Gastroesophageal sphincter (tissue), 4 donors: ENCODE data around the gene TRPC4AP. TPM values are rescaled to one million over a fixed set of nuclear protein-coding genes. Genes with fewer than 3 reads are reported as not detected.
A peak's percentile ranks its signal among the peaks of the same experiment; 100 is the strongest.

ENCODE experiments used
- ATAC-seq: fragments of 150-250 bp; one replicate; pipeline ENCODE4 v1.9.1; 2016; ENCODE audit warnings: mild to moderate bottlenecking, moderate library complexity
- H3K27ac ChIP-seq, 4 donors: fragments of 200-600 bp; sonication (generic) in 3 of 4; 1 replicate in 3 of 4; 2 replicates in 1 of 4; pipeline ENCODE4 v1.5.1; 2016 to 2019
- H3K27me3 ChIP-seq: fragments of 200-600 bp; sonication (generic); one replicate; pipeline ENCODE4 v1.5.1; 2019
- H3K36me3 ChIP-seq, 2 donors: fragments of 200-600 bp; sonication (generic); one replicate each; pipeline ENCODE4 v1.5.1; 2019; ENCODE audit warnings: control low read depth in 1 of 2
- H3K4me1 ChIP-seq, 3 donors: fragments of 200-600 bp; sonication (generic); 1 replicate in 2 of 3; 2 replicates in 1 of 3; pipeline ENCODE4 v1.5.1; 2016 to 2019; ENCODE audit warnings: control low read depth in 2 of 3
- H3K4me3 ChIP-seq, 2 donors: fragments of 200-600 bp; sonication (generic); one replicate each; pipeline ENCODE4 v1.5.1; 2019; ENCODE audit warnings: mild to moderate bottlenecking in 1 of 2, moderate library complexity in 1 of 2
- H3K9me3 ChIP-seq, 3 donors: fragments of 200-600 bp; sonication (generic); one replicate each; pipeline ENCODE4 v1.5.1; 2017 to 2019; ENCODE audit warnings: control low read depth in 2 of 3
- CTCF ChIP-seq, 4 experiments: fragments of 200-600 bp in 2 of 4; fragments of 450-650 bp in 2 of 4; sonication (generic) in 1 of 4; IDR thresholded peaks; one replicate each; pipeline ENCODE4 v1.5.1; 2017 to 2019; ENCODE audit warnings: antibody characterized with exemption in 4 of 4, mild to moderate bottlenecking in 2 of 4, moderate library complexity in 2 of 4
- EP300 ChIP-seq: sonication (generic); formaldehyde crosslinking; IDR thresholded peaks from one replicate; pipeline ENCODE4 v1.6.1; 2017; ENCODE audit warnings: antibody characterized with exemption, mild to moderate bottlenecking
- POLR2A ChIP-seq, 2 donors: fragments of 450-650 bp; IDR thresholded peaks; one replicate each; pipeline ENCODE4 v1.6.1; 2017; ENCODE audit warnings: antibody characterized with exemption in 2 of 2, mild to moderate bottlenecking in 2 of 2, moderate library complexity in 1 of 2
- POLR2AphosphoS5 ChIP-seq: sonication (generic); formaldehyde crosslinking; IDR thresholded peaks from one replicate; pipeline ENCODE4 v1.6.1; 2017; ENCODE audit warnings: antibody characterized with exemption
- WGBS, 2 donors: methylation state at CpG; one replicate each; pipeline ENCODE4 v1.1.5; 2018; ENCODE audit warnings: low coverage in 1 of 2; 5-methylcytosine and 5-hydroxymethylcytosine counted together
- total RNA-seq, 4 donors: library from RNA; depleted of rRNA; stranded (reverse); fragments of >200 nt; gene quantifications; one replicate each; pipeline ENCODE4 v1.1.0, GENCODE V29; 2016

Gene TRPC4AP
- total RNA-seq, 4 donors from 2014 or later = 47.5 to 57.1 (median 52.4) TPM

GRCh38 chr20:35122756-35123405 is 30.3 kb upstream of the TRPC4AP start:
- no peak for ATAC-seq
- TF ChIP-seq POLR2AphosphoS5 = no peak
- TF ChIP-seq POLR2A (IDR thresholded peaks at IDR 0.05) = no peak
- no peak overlapping the region for H3K27ac ChIP-seq
- H3K4me3 ChIP-seq = no peak overlapping the region
- no peaks in the 10 kb centered on the region for H3K9me3 ChIP-seq
- WGBS, 2 donors = 90 to 92% methylated on average over 2 to 4 of the region's 5 CpGs
- H3K4me1 ChIP-seq = no peaks in the 10 kb centered on the region
- H3K27me3 ChIP-seq = no peaks in the 10 kb centered on the region
- H3K36me3 ChIP-seq = peaks cover 0 to 98% of the 10 kb centered on the region in 2 donors

DNA sequence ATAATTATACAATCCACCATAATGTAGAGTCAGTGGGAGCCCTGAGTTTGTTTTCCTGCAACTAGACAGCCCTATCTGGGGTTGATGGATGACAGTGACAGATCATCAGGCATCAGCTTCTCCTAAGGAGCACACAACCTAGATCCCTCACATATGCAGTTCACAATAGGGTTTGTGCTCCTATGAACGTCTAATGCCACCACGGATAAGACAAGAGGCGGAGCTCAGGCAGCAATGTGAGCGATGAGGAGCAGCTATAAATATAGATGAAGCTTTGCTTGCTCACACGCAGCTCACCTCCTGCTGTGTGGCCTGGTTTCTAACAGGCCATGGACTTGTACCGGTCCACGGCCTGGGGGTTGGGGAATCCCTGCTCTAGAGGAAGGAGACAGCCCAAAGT is 28.6 kb upstream of the TRPC4AP start:
- ATAC-seq = no peak
- H3K36me3 ChIP-seq = peaks cover 0 to 96% of the 10 kb centered on the region in 2 donors
- TF ChIP-seq EP300 (no peak), CTCF (IDR thresholded peaks at IDR 0.05) (no peak), POLR2AphosphoS5 (no peak), POLR2A (IDR thresholded peaks at IDR 0.05) (no peak)

DNA sequence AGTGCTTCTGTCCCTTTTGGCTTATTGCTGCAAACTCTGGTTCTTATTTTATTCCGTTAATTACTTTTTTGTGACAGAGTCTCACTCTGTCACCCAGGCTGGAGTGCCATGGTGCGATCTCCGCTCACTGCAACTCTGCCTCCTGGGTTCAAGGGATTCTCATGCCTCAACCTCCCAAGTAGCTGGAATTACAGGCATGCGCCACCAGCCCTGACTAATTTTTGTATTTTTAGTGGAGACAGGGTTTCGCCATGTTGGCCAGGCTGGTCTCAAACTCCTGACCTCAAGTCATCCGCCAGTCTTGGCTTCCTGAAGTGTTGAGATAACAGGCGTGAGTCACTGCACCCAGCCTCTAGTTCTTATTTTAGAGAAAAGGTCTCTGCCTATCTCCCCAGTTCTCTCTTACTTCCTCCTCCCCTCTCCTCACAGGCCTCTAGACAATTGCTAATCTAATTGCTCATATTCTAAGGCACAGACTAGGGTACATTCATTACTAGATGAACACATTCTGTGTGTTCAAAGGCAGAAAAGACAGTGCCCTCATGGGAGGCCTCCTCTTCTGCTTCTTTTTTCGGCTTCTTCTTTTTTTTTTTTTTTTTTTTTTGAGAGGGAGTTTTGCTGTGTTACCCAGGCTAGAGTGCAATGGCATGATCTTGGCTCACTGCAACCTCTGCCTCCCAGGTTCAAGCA is 27.6 kb upstream of the TRPC4AP start:
- Histone ChIP-seq H3K36me3 (peaks cover 0 to 96% of the 10 kb centered on the region in 2 donors), H3K4me3 (no peak overlapping the region), H3K4me1 (no peaks in the 10 kb centered on the region), H3K27me3 (no peaks in the 10 kb centered on the region), H3K9me3 (no peaks in the 10 kb centered on the region), H3K27ac (no peak overlapping the region)
- TF ChIP-seq EP300 = no peak
- no peak for TF ChIP-seq CTCF (IDR thresholded peaks at IDR 0.05)
- no peak for TF ChIP-seq POLR2A (IDR thresholded peaks at IDR 0.05)
- TF ChIP-seq POLR2AphosphoS5 = no peak
- peak; percentile 56 for ATAC-seq
- WGBS, 2 donors = 88 to 91% methylated on average over 4 to 5 of the region's 8 CpGs

More for the DNA sequence above, 28.6 kb upstream of the TRPC4AP start:
- no peaks in the 10 kb centered on the region for H3K9me3 ChIP-seq
- H3K4me3 ChIP-seq = no peak overlapping the region
- 20 to 72% methylated on average over 1 to 5 of the region's 7 CpGs for WGBS, 2 donors
- no peak overlapping the region for H3K27ac ChIP-seq
- no peaks in the 10 kb centered on the region for H3K27me3 ChIP-seq
- no peaks in the 10 kb centered on the region for H3K4me1 ChIP-seq

DNA sequence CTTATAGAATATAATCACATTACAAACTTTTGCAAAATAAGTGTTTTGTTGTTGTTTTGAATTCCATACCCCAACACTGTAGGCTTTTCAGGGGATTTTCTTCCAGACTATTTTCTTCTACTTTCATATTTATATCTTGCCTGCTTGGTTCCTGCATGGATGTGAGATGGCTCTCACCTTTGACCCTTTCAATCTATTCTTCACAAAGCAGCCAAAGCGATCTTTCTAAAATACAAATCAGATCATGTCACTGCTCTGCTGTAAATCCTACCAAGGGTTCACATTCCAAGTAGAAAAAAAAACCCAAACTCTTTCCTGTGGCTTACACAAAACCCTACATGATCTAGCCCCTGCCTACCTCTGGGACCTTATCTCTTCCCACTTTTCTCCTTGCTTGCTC is 25.0 kb upstream of the TRPC4AP start:
- Histone ChIP-seq H3K27ac (no peak overlapping the region), H3K36me3 (peaks cover 0 to 92% of the 10 kb centered on the region in 2 donors), H3K4me3 (no peak overlapping the region), H3K4me1 (no peaks in the 10 kb centered on the region), H3K27me3 (no peaks in the 10 kb centered on the region), H3K9me3 (no peaks in the 10 kb centered on the region)
- no peak for TF ChIP-seq CTCF (IDR thresholded peaks at IDR 0.05)
- no peak for TF ChIP-seq EP300
- TF ChIP-seq POLR2A (IDR thresholded peaks at IDR 0.05) = no peak
- TF ChIP-seq POLR2AphosphoS5 = no peak
- ATAC-seq = no peak
- 67 to 91% methylated on average over 1 of the region's 1 CpG for WGBS, 2 donors

GRCh38 chr20:35117196-35117595 is 24.6 kb upstream of the TRPC4AP start:
- H3K27me3 ChIP-seq = no peaks in the 10 kb centered on the region
- ATAC-seq = peak; percentile 66
- no peaks in the 10 kb centered on the region for H3K4me1 ChIP-seq
- H3K4me3 ChIP-seq = no peak overlapping the region
- H3K36me3 ChIP-seq = peaks cover 0 to 92% of the 10 kb centered on the region in 2 donors
- H3K9me3 ChIP-seq = no peaks in the 10 kb centered on the region
- TF ChIP-seq POLR2AphosphoS5 (peak; percentile 31), CTCF (IDR thresholded peaks at IDR 0.05) (no peak)
- H3K27ac ChIP-seq = peak overlapping the region in 1 of 4 donors; percentile 25
